B cell (primary cell): ENCODE results near the gene PLEKHA7. TPM values are rescaled to one million over a fixed set of nuclear protein-coding genes. Genes with fewer than 3 reads are reported as not detected.

Experiments
- ATAC-seq: fragments of 200-7000 bp; cut with Tn5 transposase; one replicate; pipeline ENCODE4 v1.10.0; 2021; ENCODE audit warnings: low read depth, mild to moderate bottlenecking, moderate number of reproducible peaks, moderate library complexity
- CTCF ChIA-PET: fragments of 350-600 bp; sonication (Branson Sonifier 250); formaldehyde crosslinking; loops from one replicate; lab custom pipeline; 2021; ENCODE audit warnings: antibody characterized with exemption, inconsistent platforms; lab: Charles Lee
- POLR2A ChIA-PET: fragments of 350-600 bp; sonication (Branson Sonifier 250); formaldehyde crosslinking; loops from one replicate; lab custom pipeline; 2021; ENCODE audit warnings: antibody characterized with exemption; lab: Charles Lee
- DNase-seq: peaks from one replicate; pipeline ENCODE4 v3.0.0; 2013
- H2AFZ ChIP-seq: 2 replicates; pipeline ENCODE4 v1.6.1; 2012; ENCODE audit warnings: mild to moderate bottlenecking, low read depth, low read length; ENCODE audit not compliant: insufficient read depth, poor library complexity, severe bottlenecking
- H3K27ac ChIP-seq, 2 donors: 1 replicate in 1 of 2; 2 replicates in 1 of 2; pipeline ENCODE4 v1.5.1; 2012 to 2013; ENCODE audit warnings: low read length in 2 of 2, mild to moderate bottlenecking in 2 of 2, moderate library complexity in 1 of 2
- H3K27me3 ChIP-seq, 4 experiments: fragments of 200-600 bp in 1 of 4; sonication (generic) in 1 of 4; replicated peaks in 1 of 4; 1 replicate in 2 of 4; 2 replicates in 2 of 4; pipeline versions ENCODE4 v1.6.1 to v1.7.0; 2013 to 2016; ENCODE audit warnings: low read length in 3 of 4, mild to moderate bottlenecking in 2 of 4, mixed read lengths in 1 of 4, moderate library complexity in 1 of 4; ENCODE audit not compliant: insufficient read depth in 4 of 4, control insufficient read depth in 3 of 4; ENCODE audit errors: control extremely low read depth in 1 of 4
- H3K36me3 ChIP-seq, 2 experiments: replicated peaks in 1 of 2; 1 replicate in 1 of 2; 2 replicates in 1 of 2; pipeline versions ENCODE4 v1.6.1 to v1.7.1; 2013; ENCODE audit warnings: low read length in 1 of 2; ENCODE audit not compliant: insufficient read depth in 2 of 2, control insufficient read depth in 1 of 2; ENCODE audit errors: control extremely low read depth in 1 of 2, extremely low read depth in 1 of 2
- H3K4me1 ChIP-seq, 2 donors: fragments of 200-600 bp in 1 of 2; sonication (generic) in 1 of 2; 1 replicate in 1 of 2; 2 replicates in 1 of 2; pipeline versions ENCODE4 v1.5.1 to v1.6.1; 2013 to 2017; ENCODE audit warnings: low read length in 2 of 2; ENCODE audit not compliant: control insufficient read depth in 2 of 2, insufficient read depth in 2 of 2
- H3K4me2 ChIP-seq: replicated peaks from 2 replicates; pipeline ENCODE3; 2012; ENCODE audit warnings: mild to moderate bottlenecking, low read depth, low read length; ENCODE audit not compliant: poor library complexity, severe bottlenecking
- H3K4me3 ChIP-seq, 5 experiments: fragments of 200-600 bp in 1 of 5; sonication (generic) in 1 of 5; 1 replicate in 3 of 5; 2 replicates in 2 of 5; pipeline versions ENCODE4 v1.5.1 to v1.7.0; 2011 to 2016; ENCODE audit warnings: low read length in 4 of 5, mild to moderate bottlenecking in 4 of 5, low read depth in 2 of 5, control low read depth in 1 of 5, moderate library complexity in 1 of 5; ENCODE audit not compliant: insufficient read depth in 1 of 5; ENCODE audit errors: control extremely low read depth in 1 of 5, extremely low read depth in 1 of 5
- H3K79me2 ChIP-seq: fragments of 200-600 bp; sonication (generic); one replicate; pipeline ENCODE4 v1.6.0; 2016; ENCODE audit warnings: low read length; ENCODE audit not compliant: control insufficient read depth, insufficient read depth
- H3K9ac ChIP-seq: fragments of 200-600 bp; sonication (generic); 2 replicates; pipeline ENCODE4 v1.6.1; 2017; ENCODE audit warnings: mild to moderate bottlenecking, low read length, moderate library complexity
- H3K9me3 ChIP-seq, 3 donors: one replicate each; pipeline versions ENCODE4 v1.6.1 to v1.7.1; 2013; ENCODE audit warnings: low read length in 2 of 3; ENCODE audit not compliant: control insufficient read depth in 2 of 3, insufficient read depth in 1 of 3; ENCODE audit errors: control extremely low read depth in 1 of 3
- H4K20me1 ChIP-seq: 2 replicates; pipeline ENCODE4 v1.6.0; 2012; ENCODE audit warnings: mild to moderate bottlenecking, low read length; ENCODE audit not compliant: insufficient read depth, control insufficient read depth, poor library complexity, severe bottlenecking
- H3K27ac Mint-ChIP-seq: one replicate; pipeline ENCODE4 v1.8.0; 2021; ENCODE audit warnings: mixed read lengths
- H3K27me3 Mint-ChIP-seq: one replicate; pipeline ENCODE4 v1.8.0; 2021; ENCODE audit warnings: mixed read lengths
- H3K4me1 Mint-ChIP-seq: one replicate; pipeline ENCODE4 v1.8.0; 2021; ENCODE audit warnings: mixed read lengths
- H3K4me3 Mint-ChIP-seq: one replicate; pipeline ENCODE4 v1.8.0; 2021; ENCODE audit warnings: mixed read lengths
- H3K9me3 Mint-ChIP-seq: one replicate; pipeline ENCODE4 v1.8.0; 2022; ENCODE audit warnings: mixed read lengths; ENCODE audit not compliant: insufficient read depth
- EZH2 ChIP-seq: IDR thresholded peaks from 2 replicates; pipeline ENCODE4 v1.6.1; 2012; ENCODE audit warnings: borderline replicate concordance, low read depth, mild to moderate bottlenecking, moderate library complexity, low read length; ENCODE audit not compliant: insufficient read depth, poor library complexity, severe bottlenecking
- WGBS: methylation state at CpG from one replicate; pipeline ENCODE4 v1.1.5; 2013; ENCODE audit warnings: missing lambda C conversion rate; ENCODE audit not compliant: insufficient coverage; 5-methylcytosine and 5-hydroxymethylcytosine counted together
- intact Hi-C: fragments of 100-400 bp; cut with micrococcal nuclease; formaldehyde crosslinking; loops from one replicate; pipeline ENCODE4 v1.10.0; 2022
- polyA plus RNA-seq: library from polyadenylated mRNA; depleted of rRNA; stranded (reverse); fragments of >200 nt; gene quantifications from 2 replicates; pipeline ENCODE4 v1.2.3, GENCODE V29; 2012
- total RNA-seq, 2 donors: library from RNA; stranded (reverse); fragments of 120-200 nt in 1 of 2; gene quantifications; 1 replicate in 1 of 2; 2 replicates in 1 of 2; pipeline versions ENCODE4 v1.2.3 to v1.2.4, GENCODE V29; 2013 to 2022
- TF ChIP-seq, protein P1 (sequence below): fragments of 200-600 bp; IDR thresholded peaks from one replicate; pipeline ENCODE4 v1.8.0; 2022; ENCODE audit warnings: antibody characterized with exemption, mild to moderate bottlenecking

The PLEKHA7 gene
- total and polyA plus RNA-seq, 2 donors (not counting 1 experiment from before 2014, with no cell fraction given) = 1.7 to 8.2 TPM

- H3K27ac Mint-ChIP-seq = no peak overlapping the region
Measured at GRCh38 chr11:16749666-16750065, 264.5 kb downstream of the PLEKHA7 start.

GRCh38 chr11:16749092-16749491, 265.1 kb downstream of the PLEKHA7 start:
- Histone ChIP-seq H3K4me2 (no peak overlapping the region), H3K4me1 (peaks cover 0 to 5% of the 10 kb centered on the region in 2 donors), H3K36me3 (peaks cover 21 to 97% of the 10 kb centered on the region in 2 experiments), H3K4me3 (no peak overlapping the region), H3K79me2 (peaks cover 28% of the 10 kb centered on the region), H4K20me1 (peaks cover 39% of the 10 kb centered on the region), H3K27ac (no peak overlapping the region), H3K9me3 (no peaks in the 10 kb centered on the region), H3K27me3 (no peaks in the 10 kb centered on the region), H2AFZ (no peak overlapping the region), H3K9ac (no peak overlapping the region)
- no peak for TF ChIP-seq EZH2
- TF ChIP-seq, protein P1, sequence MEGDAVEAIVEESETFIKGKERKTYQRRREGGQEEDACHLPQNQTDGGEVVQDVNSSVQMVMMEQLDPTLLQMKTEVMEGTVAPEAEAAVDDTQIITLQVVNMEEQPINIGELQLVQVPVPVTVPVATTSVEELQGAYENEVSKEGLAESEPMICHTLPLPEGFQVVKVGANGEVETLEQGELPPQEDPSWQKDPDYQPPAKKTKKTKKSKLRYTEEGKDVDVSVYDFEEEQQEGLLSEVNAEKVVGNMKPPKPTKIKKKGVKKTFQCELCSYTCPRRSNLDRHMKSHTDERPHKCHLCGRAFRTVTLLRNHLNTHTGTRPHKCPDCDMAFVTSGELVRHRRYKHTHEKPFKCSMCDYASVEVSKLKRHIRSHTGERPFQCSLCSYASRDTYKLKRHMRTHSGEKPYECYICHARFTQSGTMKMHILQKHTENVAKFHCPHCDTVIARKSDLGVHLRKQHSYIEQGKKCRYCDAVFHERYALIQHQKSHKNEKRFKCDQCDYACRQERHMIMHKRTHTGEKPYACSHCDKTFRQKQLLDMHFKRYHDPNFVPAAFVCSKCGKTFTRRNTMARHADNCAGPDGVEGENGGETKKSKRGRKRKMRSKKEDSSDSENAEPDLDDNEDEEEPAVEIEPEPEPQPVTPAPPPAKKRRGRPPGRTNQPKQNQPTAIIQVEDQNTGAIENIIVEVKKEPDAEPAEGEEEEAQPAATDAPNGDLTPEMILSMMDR = no peak
- DNase-seq = no peak
- ChIA-PET CTCF (no interaction called here), POLR2A (no interaction called here)
- no peak for ATAC-seq
- H3K4me1 Mint-ChIP-seq = peaks cover 10% of the 10 kb centered on the region
- no peaks in the 10 kb centered on the region for H3K9me3 Mint-ChIP-seq
- intact Hi-C loops = no loop called here
- H3K27me3 Mint-ChIP-seq = no peaks in the 10 kb centered on the region
- 100% methylated on average over 1 of the region's 1 CpG for WGBS
- no peak overlapping the region for H3K27ac Mint-ChIP-seq
- no peak overlapping the region for H3K4me3 Mint-ChIP-seq

More at GRCh38 chr11:16749666-16750065, 264.5 kb downstream of the PLEKHA7 start:
- ATAC-seq (no peak), DNase-seq (no peak)
- intact Hi-C loops = no loop called here
- H4K20me1 ChIP-seq = peaks cover 33% of the 10 kb centered on the region
- H3K36me3 ChIP-seq = peaks cover 21 to 96% of the 10 kb centered on the region in 2 experiments
- H3K4me1 ChIP-seq = peaks cover 0 to 2% of the 10 kb centered on the region in 2 donors
- POLR2A ChIA-PET = no interaction called here
- Mint-ChIP-seq H3K4me3 (no peak overlapping the region), H3K27me3 (no peaks in the 10 kb centered on the region), H3K4me1 (peaks cover 5% of the 10 kb centered on the region), H3K9me3 (no peaks in the 10 kb centered on the region)
- H3K9me3 ChIP-seq = no peaks in the 10 kb centered on the region
- CTCF ChIA-PET = no interaction called here
- H3K4me3 ChIP-seq = no peak overlapping the region
- no peaks in the 10 kb centered on the region for H3K27me3 ChIP-seq
- H2AFZ ChIP-seq = no peak overlapping the region
- H3K4me2 ChIP-seq = no peak overlapping the region
- H3K27ac ChIP-seq = no peak overlapping the region
- WGBS = 67% methylated on average over 1 of the region's 2 CpGs
- no peak overlapping the region for H3K9ac ChIP-seq
- no peak for TF ChIP-seq EZH2
- TF ChIP-seq, protein P1 = no peak
- H3K79me2 ChIP-seq = peaks cover 22% of the 10 kb centered on the region
